ENCODE measurements around the gene TGM1. TPM values are rescaled to one million over a fixed set of nuclear protein-coding genes. Genes with fewer than 3 reads are reported as not detected.

The TGM1 gene
- total and polyA plus RNA-seq, 2 experiments from 2014 or later, result 0.31 to 0.63 TPM

- Histone ChIP-seq H3F3A (replicated peaks; ENCODE audit: low read depth) (peaks cover 10% of the 10 kb centered on the region; the same call in 1 of the 2 replicates), H3K27ac (ENCODE audit: low read depth) (no peak overlapping the region), H3K27me3 (ENCODE audit: insufficient read depth) (no peaks in the 10 kb centered on the region), H4K20me1 (replicated peaks; ENCODE audit: insufficient read depth) (no peaks in the 10 kb centered on the region), H3K9me2 (ENCODE audit: insufficient read depth) (no peaks in the 10 kb centered on the region), H3K4me3 (no peak overlapping the region), H3K36me3 (ENCODE audit: insufficient read depth) (no peaks in the 10 kb centered on the region), H2AFZ (no peak overlapping the region), H3K79me2 (replicated peaks; ENCODE audit: insufficient read depth) (no peaks in the 10 kb centered on the region; the same call in 1 of the 2 replicates), H3K4me2 (no peak overlapping the region), H3K4me1 (ENCODE audit: insufficient read depth) (peaks cover 11% of the 10 kb centered on the region)
- H3K9me3 Mint-ChIP-seq, result no peaks in the 10 kb centered on the region; the same call in 2 of the 3 replicates
- no peak for ATAC-seq
- H3K27me3 Mint-ChIP-seq (ENCODE audit: insufficient read depth, low read depth, poor library complexity), result peaks cover 7% of the 10 kb centered on the region
- H3K36me3 Mint-ChIP-seq (ENCODE audit: low read depth), result peaks cover 6% of the 10 kb centered on the region; the same call in 2 of the 3 replicates
- H3K4me3 Mint-ChIP-seq, result no peak overlapping the region; the same call in 2 of the 3 replicates
- H3K27ac Mint-ChIP-seq, result no peak overlapping the region
- peaks cover 12% of the 10 kb centered on the region for H3K4me1 Mint-ChIP-seq
- DNase-seq (ENCODE audit: low spot score), result no peak
- TF ChIP-seq JUNB (IDR thresholded peaks at IDR 0.05; ENCODE audit: unreplicated experiment) (no peak), EZH2 (IDR thresholded peaks at IDR 0.05; ENCODE audit: low read depth, unreplicated experiment) (no peak), ZNF114 (CRISPR knock-in tag; IDR thresholded peaks at IDR 0.05) (no peak), POLR2AphosphoS5 (IDR thresholded peaks at IDR 0.05; ENCODE audit: low read depth) (no peak), ETS1 (IDR thresholded peaks at IDR 0.05) (no peak), EZH2phosphoT487 (IDR thresholded peaks at IDR 0.05; ENCODE audit: unreplicated experiment) (no peak), STAT1 (IDR thresholded peaks at IDR 0.05; ENCODE audit: unreplicated experiment) (no peak), NANOG (IDR thresholded peaks at IDR 0.05; ENCODE audit: borderline replicate concordance) (no peak), ZNF331 (CRISPR knock-in tag; IDR thresholded peaks at IDR 0.05; ENCODE audit: low read depth) (no peak), CREB1 (CRISPR knock-in tag; IDR thresholded peaks at IDR 0.05; ENCODE audit: low read depth) (no peak)
- TF ChIP-seq, protein P1, sequence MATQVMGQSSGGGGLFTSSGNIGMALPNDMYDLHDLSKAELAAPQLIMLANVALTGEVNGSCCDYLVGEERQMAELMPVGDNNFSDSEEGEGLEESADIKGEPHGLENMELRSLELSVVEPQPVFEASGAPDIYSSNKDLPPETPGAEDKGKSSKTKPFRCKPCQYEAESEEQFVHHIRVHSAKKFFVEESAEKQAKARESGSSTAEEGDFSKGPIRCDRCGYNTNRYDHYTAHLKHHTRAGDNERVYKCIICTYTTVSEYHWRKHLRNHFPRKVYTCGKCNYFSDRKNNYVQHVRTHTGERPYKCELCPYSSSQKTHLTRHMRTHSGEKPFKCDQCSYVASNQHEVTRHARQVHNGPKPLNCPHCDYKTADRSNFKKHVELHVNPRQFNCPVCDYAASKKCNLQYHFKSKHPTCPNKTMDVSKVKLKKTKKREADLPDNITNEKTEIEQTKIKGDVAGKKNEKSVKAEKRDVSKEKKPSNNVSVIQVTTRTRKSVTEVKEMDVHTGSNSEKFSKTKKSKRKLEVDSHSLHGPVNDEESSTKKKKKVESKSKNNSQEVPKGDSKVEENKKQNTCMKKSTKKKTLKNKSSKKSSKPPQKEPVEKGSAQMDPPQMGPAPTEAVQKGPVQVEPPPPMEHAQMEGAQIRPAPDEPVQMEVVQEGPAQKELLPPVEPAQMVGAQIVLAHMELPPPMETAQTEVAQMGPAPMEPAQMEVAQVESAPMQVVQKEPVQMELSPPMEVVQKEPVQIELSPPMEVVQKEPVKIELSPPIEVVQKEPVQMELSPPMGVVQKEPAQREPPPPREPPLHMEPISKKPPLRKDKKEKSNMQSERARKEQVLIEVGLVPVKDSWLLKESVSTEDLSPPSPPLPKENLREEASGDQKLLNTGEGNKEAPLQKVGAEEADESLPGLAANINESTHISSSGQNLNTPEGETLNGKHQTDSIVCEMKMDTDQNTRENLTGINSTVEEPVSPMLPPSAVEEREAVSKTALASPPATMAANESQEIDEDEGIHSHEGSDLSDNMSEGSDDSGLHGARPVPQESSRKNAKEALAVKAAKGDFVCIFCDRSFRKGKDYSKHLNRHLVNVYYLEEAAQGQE (IDR thresholded peaks at IDR 0.05; ENCODE audit: unreplicated experiment), result no peak
- TF ChIP-seq, protein P2, sequence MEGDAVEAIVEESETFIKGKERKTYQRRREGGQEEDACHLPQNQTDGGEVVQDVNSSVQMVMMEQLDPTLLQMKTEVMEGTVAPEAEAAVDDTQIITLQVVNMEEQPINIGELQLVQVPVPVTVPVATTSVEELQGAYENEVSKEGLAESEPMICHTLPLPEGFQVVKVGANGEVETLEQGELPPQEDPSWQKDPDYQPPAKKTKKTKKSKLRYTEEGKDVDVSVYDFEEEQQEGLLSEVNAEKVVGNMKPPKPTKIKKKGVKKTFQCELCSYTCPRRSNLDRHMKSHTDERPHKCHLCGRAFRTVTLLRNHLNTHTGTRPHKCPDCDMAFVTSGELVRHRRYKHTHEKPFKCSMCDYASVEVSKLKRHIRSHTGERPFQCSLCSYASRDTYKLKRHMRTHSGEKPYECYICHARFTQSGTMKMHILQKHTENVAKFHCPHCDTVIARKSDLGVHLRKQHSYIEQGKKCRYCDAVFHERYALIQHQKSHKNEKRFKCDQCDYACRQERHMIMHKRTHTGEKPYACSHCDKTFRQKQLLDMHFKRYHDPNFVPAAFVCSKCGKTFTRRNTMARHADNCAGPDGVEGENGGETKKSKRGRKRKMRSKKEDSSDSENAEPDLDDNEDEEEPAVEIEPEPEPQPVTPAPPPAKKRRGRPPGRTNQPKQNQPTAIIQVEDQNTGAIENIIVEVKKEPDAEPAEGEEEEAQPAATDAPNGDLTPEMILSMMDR (conservative IDR thresholded peaks at IDR 0.05; ENCODE audit: low read depth in 2 of 2), result no peak
- TF ChIP-seq, protein P3, sequence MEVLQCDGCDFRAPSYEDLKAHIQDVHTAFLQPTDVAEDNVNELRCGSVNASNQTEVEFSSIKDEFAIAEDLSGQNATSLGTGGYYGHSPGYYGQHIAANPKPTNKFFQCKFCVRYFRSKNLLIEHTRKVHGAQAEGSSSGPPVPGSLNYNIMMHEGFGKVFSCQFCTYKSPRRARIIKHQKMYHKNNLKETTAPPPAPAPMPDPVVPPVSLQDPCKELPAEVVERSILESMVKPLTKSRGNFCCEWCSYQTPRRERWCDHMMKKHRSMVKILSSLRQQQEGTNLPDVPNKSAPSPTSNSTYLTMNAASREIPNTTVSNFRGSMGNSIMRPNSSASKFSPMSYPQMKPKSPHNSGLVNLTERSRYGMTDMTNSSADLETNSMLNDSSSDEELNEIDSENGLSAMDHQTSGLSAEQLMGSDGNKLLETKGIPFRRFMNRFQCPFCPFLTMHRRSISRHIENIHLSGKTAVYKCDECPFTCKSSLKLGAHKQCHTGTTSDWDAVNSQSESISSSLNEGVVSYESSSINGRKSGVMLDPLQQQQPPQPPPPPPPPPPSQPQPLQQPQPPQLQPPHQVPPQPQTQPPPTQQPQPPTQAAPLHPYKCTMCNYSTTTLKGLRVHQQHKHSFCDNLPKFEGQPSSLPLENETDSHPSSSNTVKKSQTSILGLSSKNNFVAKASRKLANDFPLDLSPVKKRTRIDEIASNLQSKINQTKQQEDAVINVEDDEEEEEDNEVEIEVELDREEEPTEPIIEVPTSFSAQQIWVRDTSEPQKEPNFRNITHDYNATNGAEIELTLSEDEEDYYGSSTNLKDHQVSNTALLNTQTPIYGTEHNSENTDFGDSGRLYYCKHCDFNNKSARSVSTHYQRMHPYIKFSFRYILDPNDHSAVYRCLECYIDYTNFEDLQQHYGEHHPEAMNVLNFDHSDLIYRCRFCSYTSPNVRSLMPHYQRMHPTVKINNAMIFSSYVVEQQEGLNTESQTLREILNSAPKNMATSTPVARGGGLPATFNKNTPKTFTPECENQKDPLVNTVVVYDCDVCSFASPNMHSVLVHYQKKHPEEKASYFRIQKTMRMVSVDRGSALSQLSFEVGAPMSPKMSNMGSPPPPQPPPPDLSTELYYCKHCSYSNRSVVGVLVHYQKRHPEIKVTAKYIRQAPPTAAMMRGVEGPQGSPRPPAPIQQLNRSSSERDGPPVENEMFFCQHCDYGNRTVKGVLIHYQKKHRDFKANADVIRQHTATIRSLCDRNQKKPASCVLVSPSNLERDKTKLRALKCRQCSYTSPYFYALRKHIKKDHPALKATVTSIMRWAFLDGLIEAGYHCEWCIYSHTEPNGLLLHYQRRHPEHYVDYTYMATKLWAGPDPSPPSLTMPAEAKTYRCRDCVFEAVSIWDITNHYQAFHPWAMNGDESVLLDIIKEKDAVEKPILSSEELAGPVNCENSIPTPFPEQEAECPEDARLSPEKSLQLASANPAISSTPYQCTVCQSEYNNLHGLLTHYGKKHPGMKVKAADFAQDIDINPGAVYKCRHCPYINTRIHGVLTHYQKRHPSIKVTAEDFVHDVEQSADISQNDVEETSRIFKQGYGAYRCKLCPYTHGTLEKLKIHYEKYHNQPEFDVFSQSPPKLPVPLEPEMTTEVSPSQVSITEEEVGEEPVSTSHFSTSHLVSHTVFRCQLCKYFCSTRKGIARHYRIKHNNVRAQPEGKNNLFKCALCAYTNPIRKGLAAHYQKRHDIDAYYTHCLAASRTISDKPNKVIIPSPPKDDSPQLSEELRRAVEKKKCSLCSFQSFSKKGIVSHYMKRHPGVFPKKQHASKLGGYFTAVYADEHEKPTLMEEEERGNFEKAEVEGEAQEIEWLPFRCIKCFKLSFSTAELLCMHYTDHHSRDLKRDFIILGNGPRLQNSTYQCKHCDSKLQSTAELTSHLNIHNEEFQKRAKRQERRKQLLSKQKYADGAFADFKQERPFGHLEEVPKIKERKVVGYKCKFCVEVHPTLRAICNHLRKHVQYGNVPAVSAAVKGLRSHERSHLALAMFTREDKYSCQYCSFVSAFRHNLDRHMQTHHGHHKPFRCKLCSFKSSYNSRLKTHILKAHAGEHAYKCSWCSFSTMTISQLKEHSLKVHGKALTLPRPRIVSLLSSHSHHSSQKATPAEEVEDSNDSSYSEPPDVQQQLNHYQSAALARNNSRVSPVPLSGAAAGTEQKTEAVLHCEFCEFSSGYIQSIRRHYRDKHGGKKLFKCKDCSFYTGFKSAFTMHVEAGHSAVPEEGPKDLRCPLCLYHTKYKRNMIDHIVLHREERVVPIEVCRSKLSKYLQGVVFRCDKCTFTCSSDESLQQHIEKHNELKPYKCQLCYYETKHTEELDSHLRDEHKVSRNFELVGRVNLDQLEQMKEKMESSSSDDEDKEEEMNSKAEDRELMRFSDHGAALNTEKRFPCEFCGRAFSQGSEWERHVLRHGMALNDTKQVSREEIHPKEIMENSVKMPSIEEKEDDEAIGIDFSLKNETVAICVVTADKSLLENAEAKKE (CRISPR knock-in tag; IDR thresholded peaks at IDR 0.05), result no peak
Measured at GRCh38 chr14:24267516-24267915, 4.5 kb upstream of the TGM1 start.
